ENCODE data around the gene WNT3A.

WNT3A gene

GRCh38 chr1:228031276-228031995 is 24.6 kb downstream of the WNT3A start:
- DNase-seq (ENCODE audit: low read depth): no peak

GRCh38 chr1:228032041-228032440 is 25.2 kb downstream of the WNT3A start:
- no peak for DNase-seq (ENCODE audit: low read depth)

- DNase-seq (ENCODE audit: low read depth): no peak
Observed at GRCh38 chr1:228033376-228033775, 26.6 kb downstream of the WNT3A start.

GRCh38 chr1:228034954-228035837 is 28.4 kb downstream of the WNT3A start:
- DNase-seq (ENCODE audit: low read depth): no peak

GRCh38 chr1:228035844-228036243 is 29.0 kb downstream of the WNT3A start:
- no peak for DNase-seq (ENCODE audit: low read depth)

GRCh38 chr1:228036701-228037231 is 30.0 kb downstream of the WNT3A start:
- no peak for DNase-seq (ENCODE audit: low read depth)

- DNase-seq (ENCODE audit: low read depth): no peak
Observed at GRCh38 chr1:228037401-228038386, 30.9 kb downstream of the WNT3A start.

- no peak for DNase-seq (ENCODE audit: low read depth)
Observed at GRCh38 chr1:228038387-228039005, 31.7 kb downstream of the WNT3A start.

GRCh38 chr1:228039006-228039903 is 32.5 kb downstream of the WNT3A start:
- DNase-seq (ENCODE audit: low read depth): no peak

- no peak for DNase-seq (ENCODE audit: low read depth)
Observed at GRCh38 chr1:228039986-228040385, 33.2 kb downstream of the WNT3A start.

GRCh38 chr1:228041316-228041715 is 34.5 kb downstream of the WNT3A start:
- no peak for DNase-seq (ENCODE audit: low read depth)

- no peak for DNase-seq (ENCODE audit: low read depth)
Observed at GRCh38 chr1:228042508-228042907, 35.7 kb downstream of the WNT3A start.

- DNase-seq (ENCODE audit: low read depth): no peak
Observed at GRCh38 chr1:228043281-228043848, 36.6 kb downstream of the WNT3A start.

- no peak for DNase-seq (ENCODE audit: low read depth)
Observed at GRCh38 chr1:228044961-228045360, 38.2 kb downstream of the WNT3A start.

GRCh38 chr1:228045405-228045804 is 38.6 kb downstream of the WNT3A start:
- DNase-seq (ENCODE audit: low read depth): no peak

- DNase-seq (ENCODE audit: low read depth): no peak
Observed at GRCh38 chr1:228045871-228046270, 39.1 kb downstream of the WNT3A start.

GRCh38 chr1:228046421-228047182 is 39.8 kb downstream of the WNT3A start:
- DNase-seq (ENCODE audit: low read depth): no peak

- no peak for DNase-seq (ENCODE audit: low read depth)
Observed at GRCh38 chr1:228047183-228047466, 40.3 kb downstream of the WNT3A start.

- no peak for DNase-seq (ENCODE audit: low read depth)
Observed at GRCh38 chr1:228048120-228048519, 41.3 kb downstream of the WNT3A start.

All from activated T-helper 1 cell treated with Interleukin-2 at 50 U/mL for 16 hours (primary cell).